Measurements from ENCODE around the gene TMEM131.

The TMEM131 gene

DNA sequence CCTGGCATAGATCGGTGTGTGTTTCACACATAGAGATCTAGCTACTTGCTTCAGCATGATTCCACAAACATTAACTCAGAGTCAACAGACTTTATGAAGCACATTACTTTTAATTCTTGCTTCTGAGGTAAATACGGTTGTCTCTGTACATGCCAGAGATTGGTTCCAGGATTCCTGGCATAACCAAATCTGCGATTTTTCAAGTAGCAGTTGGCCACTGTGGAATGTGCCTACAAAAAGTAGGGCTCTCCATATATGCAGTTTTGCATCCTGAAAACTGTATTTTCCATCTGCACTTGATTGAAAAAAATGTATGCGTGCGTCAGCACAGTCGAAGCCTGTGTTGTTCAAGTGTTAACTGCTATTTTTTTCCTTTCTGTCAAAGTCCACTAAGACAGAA is 197.3 kb downstream of the TMEM131 start:
- DNase-seq (ENCODE audit: low read depth): no peak
- no peak overlapping the region for H3K4me3 ChIP-seq (ENCODE audit: low read length)
- TF ChIP-seq, protein P1, sequence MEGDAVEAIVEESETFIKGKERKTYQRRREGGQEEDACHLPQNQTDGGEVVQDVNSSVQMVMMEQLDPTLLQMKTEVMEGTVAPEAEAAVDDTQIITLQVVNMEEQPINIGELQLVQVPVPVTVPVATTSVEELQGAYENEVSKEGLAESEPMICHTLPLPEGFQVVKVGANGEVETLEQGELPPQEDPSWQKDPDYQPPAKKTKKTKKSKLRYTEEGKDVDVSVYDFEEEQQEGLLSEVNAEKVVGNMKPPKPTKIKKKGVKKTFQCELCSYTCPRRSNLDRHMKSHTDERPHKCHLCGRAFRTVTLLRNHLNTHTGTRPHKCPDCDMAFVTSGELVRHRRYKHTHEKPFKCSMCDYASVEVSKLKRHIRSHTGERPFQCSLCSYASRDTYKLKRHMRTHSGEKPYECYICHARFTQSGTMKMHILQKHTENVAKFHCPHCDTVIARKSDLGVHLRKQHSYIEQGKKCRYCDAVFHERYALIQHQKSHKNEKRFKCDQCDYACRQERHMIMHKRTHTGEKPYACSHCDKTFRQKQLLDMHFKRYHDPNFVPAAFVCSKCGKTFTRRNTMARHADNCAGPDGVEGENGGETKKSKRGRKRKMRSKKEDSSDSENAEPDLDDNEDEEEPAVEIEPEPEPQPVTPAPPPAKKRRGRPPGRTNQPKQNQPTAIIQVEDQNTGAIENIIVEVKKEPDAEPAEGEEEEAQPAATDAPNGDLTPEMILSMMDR (conservative IDR thresholded peaks at IDR 0.05; ENCODE audit: low read length): no peak

DNA sequence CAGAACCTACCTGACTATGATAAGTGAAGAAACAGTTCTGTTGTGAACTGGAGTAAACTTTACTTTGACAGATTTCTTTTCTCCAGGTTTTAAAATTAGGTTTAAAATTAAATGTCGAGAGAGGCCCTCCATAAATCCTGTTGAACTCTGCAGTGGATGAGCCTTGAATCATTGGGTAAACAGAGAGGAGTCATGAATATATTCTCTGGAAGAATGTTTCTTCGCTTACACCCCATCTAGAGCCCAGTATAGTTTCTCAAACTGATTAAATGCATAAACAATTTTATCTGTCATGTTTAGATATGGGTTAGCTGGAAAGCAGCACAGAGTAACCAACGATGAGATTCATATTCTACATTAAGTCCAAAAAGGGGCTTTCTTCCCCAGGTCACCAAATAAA is 198.4 kb downstream of the TMEM131 start:
- no peak for DNase-seq (ENCODE audit: low read depth)
- TF ChIP-seq, protein P1 (conservative IDR thresholded peaks at IDR 0.05; ENCODE audit: low read length): no peak
- H3K4me3 ChIP-seq (ENCODE audit: low read length): no peak overlapping the region

DNA sequence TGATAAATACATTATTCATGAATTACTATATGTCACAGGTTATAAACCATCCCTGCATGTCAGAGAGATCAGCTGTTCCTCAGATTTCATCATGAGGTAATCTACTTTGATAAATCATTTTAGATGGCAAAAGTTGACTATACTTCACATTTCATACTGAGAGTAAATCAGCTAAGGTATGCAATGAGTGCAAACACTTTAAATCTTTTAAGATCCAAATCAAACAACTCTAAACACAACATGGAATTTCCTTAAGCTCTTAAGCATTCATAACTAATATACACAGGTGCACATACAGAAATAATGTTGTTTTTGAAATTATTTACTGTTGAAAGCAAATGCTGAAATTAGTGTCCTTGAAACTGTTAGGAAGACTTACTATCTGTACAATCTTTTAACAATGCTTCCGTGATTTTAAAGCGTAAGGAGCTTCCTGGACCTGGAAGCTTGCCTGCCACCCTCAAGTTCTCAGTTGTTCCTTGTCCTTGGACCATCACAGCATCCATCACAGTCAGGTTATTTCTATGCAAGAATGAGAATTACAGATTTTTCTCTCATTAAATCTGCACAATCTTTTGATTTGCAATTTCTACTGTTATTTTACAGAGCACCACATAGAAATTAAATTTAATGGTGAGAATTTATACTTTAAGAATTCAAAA is 199.2 kb downstream of the TMEM131 start:
- no peak for DNase-seq (ENCODE audit: low read depth)
- H3K4me3 ChIP-seq (ENCODE audit: low read length): no peak overlapping the region
- TF ChIP-seq, protein P1 (conservative IDR thresholded peaks at IDR 0.05; ENCODE audit: low read length): no peak

DNA sequence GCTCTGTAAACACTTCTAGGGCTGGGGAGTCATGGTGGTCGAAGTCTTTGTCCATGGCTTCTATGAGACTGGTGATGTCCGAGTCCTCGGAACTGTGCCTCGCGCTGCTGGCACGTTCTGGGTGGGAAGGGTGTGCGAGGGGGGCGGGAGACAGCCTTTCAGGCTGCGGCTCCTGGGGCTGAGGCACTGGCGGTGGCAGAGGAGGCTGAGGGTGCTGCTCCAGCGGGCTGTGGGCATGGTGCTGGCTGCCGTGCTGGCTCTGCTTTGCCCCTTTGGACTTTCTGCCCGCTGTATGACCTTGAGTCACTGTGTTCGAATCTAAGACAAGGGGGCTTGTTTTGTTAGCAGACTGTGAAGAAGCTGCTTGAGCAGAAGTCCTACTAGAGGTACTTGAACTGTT is 203.3 kb downstream of the TMEM131 start:
- TF ChIP-seq, protein P1 (conservative IDR thresholded peaks at IDR 0.05; ENCODE audit: low read length): no peak
- DNase-seq (ENCODE audit: low read depth): no peak
- no peak overlapping the region for H3K4me3 ChIP-seq (ENCODE audit: low read length)

DNA sequence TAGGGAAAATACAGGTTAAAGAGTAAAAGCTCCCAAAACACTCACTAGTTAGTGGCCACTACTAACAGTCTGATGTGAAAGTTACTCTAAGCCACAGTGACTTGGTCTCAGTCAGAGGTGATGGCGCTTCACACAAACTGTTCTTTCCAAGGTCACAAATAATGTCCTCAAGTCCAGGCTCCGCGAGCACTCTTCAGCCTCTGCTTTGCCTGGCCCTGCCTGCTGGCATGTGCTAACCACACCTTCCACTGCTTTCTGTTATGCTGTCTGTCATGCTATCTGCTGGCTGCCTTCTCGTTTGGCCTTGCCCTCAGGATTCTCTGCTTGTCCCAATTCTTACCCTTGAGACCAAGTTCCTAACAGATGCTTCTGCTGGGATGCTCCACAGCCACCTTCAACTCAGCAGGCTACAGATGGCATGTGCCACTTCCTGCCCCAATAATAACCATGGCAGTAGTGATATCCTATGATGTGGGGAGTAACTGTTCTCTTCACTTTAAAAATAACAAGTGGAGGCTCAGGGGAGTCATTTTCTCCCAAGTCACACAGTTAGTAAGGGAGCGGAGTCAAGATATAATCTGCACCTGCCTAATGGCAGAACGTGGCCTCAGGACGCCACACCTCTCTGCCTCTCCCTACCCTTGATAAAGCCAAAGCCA is 206.6 kb downstream of the TMEM131 start:
- TF ChIP-seq, protein P1 (conservative IDR thresholded peaks at IDR 0.05; ENCODE audit: low read length): no peak

DNA sequence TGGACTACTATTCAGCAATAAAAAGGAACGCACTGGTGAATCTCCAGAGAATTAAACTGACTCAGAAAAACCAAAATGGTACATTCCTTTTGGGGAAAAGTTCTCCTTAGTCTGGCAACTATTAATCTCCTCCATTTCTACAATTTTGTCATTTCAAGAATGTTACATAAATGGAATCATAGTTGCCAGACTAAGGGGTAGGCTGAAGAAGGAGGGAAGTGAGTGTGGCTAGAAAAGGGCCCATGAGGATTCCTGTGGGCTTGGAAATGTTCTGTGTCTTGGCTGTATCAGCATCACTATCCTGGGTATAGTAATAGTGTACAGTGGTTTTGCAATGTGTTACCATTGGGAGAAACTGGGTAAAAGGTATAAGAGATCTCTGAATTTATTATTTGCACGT is 209.9 kb downstream of the TMEM131 start:
- DNase-seq (ENCODE audit: low read depth): peak; percentile 53
- H3K4me3 ChIP-seq (ENCODE audit: low read length): no peak overlapping the region
- TF ChIP-seq, protein P1 (conservative IDR thresholded peaks at IDR 0.05; ENCODE audit: low read length): no peak

More for the DNA sequence above, 206.6 kb downstream of the TMEM131 start:
- no peak for DNase-seq (ENCODE audit: low read depth)
- H3K4me3 ChIP-seq (ENCODE audit: low read length): no peak overlapping the region

DNA sequence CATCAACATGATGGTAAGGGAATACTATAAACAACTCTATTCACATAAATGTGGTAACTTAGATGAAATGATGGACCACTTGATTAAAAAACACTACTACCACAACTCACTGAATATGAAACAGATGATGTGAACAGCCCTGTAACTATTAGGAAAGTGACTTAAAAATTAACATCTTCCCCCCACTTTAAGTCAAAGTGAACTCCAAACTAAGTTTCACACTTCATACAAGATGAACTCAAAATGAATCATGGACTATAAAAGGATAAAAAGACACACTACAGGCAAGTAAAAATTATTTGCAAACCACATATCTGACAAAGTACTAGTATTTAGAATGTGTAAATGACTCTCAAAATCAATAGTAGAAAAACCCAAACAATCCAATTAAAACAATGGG is 210.8 kb downstream of the TMEM131 start:
- no peak overlapping the region for H3K4me3 ChIP-seq (ENCODE audit: low read length)
- DNase-seq (ENCODE audit: low read depth): no peak
- TF ChIP-seq, protein P1 (conservative IDR thresholded peaks at IDR 0.05; ENCODE audit: low read length): no peak

Measured in AG10803 (cell line).